Body of pancreas (tissue), 4 donors: ENCODE data around the gene GIMAP6.

Experiments used
- CTCF ChIP-seq, 7 experiments: fragments of 450-650 bp in 4 of 7; fragments of 200-600 bp in 3 of 7; sonication (generic) in 3 of 7; IDR thresholded peaks; one replicate each; pipeline ENCODE4 v1.5.1; 2016 to 2019; ENCODE audit warnings: antibody characterized with exemption in 7 of 7
- POLR2A ChIP-seq, 3 donors: fragments of 450-650 bp; IDR thresholded peaks; one replicate each; pipeline ENCODE4 v1.6.1; 2016; ENCODE audit warnings: antibody characterized with exemption in 3 of 3, mild to moderate bottlenecking in 2 of 3

- TF ChIP-seq POLR2A (IDR thresholded peaks at IDR 0.05) (no peak), CTCF (IDR thresholded peaks at IDR 0.05) (no peak)
Observed at GRCh38 chr7:150610233-150610632, 22.0 kb downstream of the GIMAP6 start.
